Hypothalamus (tissue), 51 donors: ENCODE results near the gene DYNC2I2.
"Not testable (repeated sequence)": the region's sequence is repeated elsewhere in the genome, so short reads cannot be mapped to it uniquely, and the experiment has no call there.

Source experiments
- DNase-seq, 51 donors: peaks; one replicate each; lab custom pipeline; 2025; lab: John Stamatoyannopoulos, UW

The DYNC2I2 gene

DNA sequence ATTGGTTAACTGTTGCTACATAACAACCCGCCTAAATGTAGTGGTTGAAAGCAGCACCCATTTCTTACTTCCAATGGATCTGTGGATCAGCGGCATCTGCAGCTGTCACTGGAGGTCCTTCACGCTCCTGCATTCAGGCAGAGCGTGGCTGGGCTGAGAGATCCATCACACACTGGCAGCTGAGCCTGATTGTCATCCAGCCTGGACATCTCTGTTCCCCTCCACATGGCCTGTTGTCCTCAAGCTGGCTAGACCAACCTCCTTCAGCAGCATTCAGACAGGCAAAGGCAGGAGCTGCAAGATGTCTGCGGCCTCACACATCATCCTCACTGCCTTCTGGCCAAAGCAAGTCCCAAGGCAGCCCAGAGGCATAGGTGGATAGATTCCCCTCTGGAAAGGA is 36.9 kb downstream of the DYNC2I2 start:
- no peak for DNase-seq

DNA sequence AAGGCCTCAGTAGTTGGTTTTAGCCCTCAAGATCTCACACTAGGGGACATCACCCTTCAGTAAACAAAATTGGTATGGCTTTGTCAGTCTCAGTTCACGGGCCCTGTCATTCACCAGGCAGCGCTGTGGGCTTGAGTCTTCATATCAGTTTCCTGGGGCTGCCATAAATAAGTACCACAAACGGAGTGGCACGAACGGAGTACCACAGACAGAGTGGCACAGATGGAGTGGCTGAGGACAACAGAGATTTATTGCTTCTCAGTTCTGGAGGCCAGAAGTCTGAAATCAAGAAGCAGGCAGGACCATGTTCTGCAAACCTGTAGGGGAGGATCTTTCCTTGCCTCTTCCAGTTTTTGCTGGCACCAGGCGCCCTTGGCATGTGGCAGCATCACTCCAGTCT is 37.5 kb downstream of the DYNC2I2 start:
- DNase-seq, result no peak

DNA sequence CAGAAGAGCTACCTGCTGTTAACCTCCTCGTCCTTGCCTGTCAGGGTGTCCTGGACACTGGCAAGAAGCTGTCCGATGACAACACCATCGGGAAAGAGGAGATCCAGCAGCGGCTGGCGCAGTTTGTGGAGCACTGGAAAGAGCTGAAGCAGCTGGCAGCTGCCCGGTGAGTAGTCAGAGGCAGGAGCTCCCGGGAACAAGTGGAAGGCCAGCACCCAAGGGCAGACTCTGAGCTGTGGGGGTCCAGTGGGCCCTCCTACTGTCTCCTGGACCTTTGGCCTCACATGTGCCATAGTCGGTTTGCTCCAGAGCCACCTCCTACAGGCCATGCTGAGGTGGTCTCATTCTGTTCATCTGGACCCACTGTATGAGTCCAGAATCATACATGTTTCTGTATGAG is 38.7 kb downstream of the DYNC2I2 start:
- no peak for DNase-seq

DNA sequence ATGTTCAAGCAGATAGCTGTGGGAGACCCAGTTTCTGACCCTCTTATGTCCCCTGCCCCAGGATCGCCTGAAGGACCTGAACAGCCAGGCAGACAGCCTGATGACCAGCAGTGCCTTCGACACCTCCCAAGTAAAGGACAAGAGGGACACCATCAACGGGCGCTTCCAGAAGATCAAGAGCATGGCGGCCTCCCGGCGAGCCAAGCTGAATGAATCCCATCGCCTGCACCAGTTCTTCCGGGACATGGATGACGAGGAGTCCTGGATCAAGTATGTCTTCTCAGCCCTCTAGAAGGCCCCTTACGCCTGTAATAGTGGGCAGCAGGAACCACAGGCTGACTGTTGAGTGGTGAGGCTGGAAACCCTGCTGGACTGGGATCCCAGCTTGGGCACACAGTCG is 41.1 kb downstream of the DYNC2I2 start:
- no peak for DNase-seq

DNA sequence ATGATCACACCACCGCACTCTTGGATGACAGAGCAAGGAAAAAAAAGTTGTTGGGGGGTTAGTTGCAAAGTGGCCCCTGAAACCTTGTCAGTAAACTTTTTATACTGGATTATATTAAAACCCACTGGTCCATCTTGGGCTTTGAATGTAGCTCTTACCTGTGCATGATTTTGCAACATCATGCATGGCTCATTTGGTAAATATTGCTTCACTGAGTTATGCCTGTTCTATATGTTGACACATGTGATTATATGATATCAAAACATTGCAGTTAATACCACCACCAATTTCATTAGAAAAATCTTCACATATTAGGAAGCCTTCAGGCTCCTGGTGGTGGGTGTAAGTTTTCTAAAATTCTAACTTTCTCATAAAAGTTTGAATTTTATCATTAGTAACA is 41.9 kb downstream of the DYNC2I2 start:
- DNase-seq, result no peak

DNA sequence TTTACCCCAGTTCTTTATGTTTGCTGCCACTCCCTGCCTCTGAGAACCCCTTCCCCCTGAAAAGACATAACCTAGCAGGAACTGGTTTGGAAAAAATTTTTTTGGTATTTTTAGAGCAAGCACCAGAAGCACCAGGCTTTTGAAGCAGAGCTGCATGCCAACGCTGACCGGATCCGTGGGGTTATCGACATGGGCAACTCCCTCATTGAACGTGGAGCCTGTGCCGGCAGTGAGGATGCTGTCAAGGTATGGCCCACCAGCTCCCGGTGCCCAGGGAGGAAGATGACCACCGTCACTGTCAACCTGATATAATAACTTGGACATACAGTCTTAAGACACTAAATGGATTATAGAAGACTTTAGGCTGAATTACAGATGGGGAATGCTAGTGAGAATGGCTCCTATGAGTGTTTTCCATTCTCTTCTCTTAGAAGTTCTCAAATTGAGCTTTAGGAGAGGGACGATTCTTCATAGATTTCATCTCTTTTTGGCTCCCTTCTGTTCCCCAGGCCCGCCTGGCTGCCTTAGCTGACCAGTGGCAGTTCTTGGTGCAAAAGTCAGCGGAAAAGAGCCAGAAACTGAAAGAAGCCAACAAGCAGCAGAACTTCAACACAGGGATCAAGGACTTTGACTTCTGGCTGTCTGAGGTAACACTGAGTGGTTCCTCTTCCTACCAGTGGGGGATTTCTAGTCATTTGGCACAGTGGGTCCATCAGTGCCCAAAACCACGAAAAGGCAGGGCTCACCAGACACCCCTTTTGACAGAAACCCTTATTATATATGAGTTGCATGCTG is 44.9 kb downstream of the DYNC2I2 start:
- no peak for DNase-seq

DNA sequence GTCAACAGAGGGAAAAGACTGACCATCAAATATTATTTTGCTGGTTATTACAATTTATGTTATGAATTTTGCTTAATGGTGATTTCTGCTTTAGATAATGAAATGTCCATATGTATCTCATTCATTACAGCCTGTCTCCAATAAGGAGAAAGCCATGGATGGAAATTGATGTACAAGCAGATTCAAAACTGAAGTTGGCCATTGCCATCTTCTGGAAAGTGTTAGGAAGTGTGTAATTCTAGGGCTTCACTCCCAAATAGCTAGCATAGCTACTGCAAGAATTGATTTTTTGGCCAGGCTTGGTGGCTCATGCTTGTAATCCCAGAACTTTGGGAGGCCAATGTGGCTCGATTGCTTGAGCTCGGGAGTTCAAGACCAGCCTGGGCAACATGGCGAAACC is 45.8 kb downstream of the DYNC2I2 start:
- no peak for DNase-seq

DNA sequence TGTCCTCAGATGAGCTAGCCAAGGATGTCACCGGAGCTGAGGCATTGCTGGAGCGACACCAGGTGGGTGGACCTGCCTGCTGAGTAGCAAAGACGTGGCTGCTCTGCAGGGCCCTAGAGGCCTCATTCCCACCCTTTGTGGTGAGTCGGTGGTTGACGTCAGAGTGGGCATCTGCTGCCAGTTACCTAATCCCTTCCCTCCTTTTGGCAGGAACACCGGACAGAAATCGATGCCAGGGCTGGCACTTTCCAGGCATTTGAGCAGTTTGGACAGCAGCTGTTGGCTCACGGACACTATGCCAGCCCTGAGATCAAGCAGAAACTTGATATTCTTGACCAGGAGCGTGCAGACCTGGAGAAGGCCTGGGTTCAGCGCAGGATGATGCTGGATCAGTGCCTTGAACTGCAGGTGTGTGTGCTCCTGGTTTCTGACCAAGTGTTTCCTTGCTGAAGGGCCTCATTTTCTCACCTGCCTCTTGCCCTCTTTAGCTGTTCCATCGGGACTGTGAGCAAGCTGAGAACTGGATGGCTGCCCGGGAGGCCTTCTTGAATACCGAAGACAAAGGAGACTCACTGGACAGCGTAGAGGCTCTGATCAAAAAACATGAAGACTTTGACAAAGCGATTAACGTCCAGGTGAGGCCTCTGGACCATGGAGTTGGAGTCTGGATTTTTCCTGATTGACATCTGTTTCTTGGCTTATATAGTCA is 48.9 kb downstream of the DYNC2I2 start:
- DNase-seq, result peak in 45 of 51 donors; percentile 9 to 94 (median 71)

DNA sequence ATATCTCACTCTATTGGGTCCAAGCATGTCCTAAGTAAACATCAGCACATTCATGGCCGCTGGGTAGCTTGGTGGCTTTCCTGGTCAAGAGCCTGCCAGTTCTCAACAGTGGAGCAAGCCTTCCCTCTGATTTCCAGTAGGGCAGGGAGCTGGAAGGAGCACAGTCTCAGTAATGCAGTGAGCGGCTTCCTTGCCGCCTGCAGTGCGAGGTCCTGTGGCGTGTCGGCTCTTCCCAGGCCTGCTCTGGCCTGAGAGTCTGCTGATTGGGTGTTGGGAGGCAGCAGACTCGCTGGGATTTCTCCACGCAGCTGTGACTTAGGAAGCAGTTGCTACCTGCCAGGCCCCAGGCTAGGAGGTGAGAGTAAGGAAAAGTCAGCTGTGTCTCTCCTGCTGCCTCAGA is 53.0 kb downstream of the DYNC2I2 start:
- no peak for DNase-seq

DNA sequence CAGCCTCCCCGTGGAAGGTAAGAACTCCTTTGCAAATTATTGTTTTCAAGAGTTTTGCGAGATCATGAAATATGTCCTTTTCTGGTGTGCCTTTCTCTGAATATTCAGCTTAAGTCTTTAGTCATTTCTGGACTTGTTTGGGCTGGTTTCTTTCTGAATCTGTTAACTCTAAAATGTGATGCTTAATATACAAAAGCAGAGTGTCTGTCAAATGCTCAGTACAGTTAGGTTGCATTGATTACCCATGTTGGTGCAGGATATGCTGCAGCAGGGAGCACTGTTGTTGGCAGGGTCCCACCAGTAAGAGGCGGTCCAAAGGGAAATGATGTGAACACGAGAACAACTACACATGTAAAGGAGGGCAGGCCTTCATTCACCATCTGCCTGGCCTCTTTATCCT is 56.5 kb downstream of the DYNC2I2 start:
- no peak for DNase-seq

DNA sequence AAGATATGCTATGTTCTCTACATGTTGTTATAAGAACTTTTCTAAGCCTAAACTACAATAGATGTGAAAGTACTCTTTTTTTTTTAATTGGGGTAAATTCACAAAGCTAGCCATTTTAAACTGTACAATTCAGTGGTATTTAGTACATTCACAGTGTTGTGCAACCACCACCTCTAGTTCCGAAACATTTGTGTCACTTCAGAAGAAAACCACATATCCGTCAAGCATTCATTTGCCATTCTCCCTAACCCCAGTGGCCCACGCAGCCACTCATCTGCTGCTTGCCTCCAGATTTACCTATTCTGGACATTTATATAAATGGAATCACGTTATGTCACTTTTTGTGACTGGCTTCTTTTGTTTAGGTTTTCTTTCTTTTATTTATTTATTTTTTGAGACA is 61.2 kb downstream of the DYNC2I2 start:
- DNase-seq, result no peak

DNA sequence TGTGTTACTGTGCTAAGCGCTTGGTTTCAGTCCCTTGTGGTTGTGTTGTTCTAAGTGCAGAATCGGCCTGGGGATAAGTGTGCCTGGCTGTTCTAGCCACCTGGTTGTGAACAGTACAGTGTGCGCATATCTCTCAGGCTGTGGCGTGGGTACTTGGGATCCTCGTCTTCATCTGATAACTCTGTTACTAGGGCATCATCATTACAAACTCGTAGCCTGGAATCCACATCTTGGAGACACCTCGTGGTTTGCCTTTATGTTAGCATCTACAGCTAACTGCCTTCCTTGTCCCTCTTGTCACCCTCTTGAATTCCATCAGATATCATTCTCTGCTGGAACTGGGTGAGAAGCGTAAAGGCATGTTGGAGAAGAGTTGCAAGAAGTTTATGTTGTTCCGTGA is 62.8 kb downstream of the DYNC2I2 start:
- no peak for DNase-seq

DNA sequence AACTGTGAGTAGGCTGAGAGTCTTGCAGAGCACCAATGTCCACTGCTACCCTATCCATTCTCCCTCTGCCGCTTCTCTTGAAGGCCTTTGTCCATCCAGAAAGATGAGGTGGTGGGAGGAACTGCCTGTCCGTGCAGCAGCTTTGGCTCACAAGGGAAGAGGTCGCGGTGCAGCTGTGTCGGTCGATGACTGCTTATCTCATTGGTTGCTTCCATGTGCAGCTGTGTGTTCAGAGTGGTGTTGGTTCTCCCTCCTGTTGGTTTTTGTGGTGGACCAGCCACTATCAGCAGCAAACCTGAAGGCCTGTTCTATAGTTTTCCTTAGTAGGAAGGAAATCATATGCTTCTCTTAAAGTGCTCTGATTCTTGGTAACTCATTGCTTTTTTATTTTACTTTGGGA is 63.6 kb downstream of the DYNC2I2 start:
- no peak for DNase-seq

DNA sequence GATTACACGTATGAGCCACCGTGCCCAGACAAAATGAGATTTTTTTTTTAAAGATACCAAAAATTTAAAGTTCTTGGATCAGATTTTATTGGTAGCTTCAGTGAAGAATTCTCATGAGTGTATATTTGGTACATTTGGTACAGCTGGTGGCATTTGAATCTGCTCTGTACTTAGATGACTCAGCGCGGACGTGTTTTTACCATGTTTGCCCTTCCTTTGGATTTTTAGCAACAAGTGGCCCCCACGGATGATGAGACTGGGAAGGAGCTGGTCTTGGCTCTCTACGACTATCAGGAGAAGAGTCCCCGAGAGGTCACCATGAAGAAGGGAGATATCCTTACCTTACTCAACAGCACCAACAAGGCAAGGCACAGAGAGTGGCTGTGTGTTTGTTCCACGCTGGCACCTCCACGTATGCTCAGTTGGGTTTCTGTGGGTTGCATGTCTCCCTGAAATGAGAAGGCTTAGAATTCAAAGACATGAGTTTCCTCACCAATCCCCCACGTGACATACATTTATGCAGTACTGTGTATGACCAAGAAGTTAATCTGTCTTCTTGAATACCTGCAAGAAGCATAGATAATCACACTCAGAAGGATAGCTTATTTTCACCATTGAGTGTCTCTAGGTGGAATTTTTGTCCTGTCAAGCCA is 67.9 kb downstream of the DYNC2I2 start:
- peak in 1 of 51 donors; percentile 41 for DNase-seq

DNA sequence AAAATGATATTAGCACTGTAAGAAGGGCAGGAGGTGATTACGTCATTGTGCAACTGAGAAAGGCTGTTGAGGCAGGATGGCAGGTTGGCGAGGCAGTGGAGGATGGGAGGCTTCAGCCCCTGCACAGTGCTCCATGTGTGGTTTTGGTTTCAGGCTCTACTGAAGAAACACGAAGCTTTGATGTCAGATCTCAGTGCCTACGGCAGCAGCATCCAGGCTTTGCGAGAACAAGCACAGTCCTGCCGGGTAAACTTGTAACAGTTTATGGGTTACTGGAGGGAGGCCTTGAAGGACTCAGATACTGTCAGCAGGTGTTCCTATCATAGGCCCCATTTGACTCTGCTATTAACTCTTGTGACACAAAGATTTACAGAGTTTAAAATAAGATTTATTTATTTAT is 69.2 kb downstream of the DYNC2I2 start:
- DNase-seq, result no peak

DNA sequence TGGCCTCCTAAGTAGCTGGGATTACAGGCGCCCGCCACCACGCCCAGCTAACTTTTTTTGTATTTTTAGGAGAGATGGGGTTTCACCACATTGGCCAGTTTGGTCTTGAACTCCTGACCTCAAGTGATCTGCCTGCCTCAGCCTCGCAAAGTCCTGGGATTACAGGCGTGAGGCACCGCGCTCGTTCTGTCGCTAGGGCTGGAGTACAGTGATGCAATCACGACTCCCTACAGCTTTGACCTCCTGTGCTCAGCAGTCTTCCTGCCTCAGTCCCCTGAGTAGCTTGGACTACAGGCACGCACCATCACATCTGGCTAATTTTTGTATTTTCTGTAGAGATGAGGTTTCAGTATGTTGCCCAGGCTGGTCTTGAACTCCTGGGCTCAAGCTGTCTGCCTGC is 69.7 kb downstream of the DYNC2I2 start:
- DNase-seq, result not testable (repeated sequence)

DNA sequence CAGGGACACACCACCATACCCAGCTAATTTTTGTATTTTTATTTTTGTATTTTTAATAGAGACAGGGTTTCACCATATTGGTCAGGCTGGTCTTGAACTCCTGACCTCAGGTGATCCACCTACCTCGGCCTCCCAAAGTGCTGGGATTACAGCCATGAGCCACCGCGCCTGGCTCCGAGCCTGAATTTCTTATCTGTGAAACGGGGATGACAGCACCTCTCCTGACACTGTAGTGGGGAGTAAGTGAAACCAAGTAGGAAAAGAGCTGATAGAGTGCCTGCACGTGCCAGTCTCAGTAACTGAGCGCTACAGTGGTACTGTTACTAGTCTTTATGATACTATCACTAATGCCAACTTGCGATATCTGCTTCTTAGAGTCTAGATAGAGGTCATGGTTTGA is 71.5 kb downstream of the DYNC2I2 start:
- DNase-seq, result not testable (repeated sequence)
